Renal cortical epithelial cell (primary cell): ENCODE data around the gene DUOX1. TPM values are rescaled to one million over a fixed set of nuclear protein-coding genes. Genes with fewer than 3 reads are reported as not detected.
A peak's percentile ranks its signal among the peaks of the same experiment; 100 is the strongest.

Experiments used
- DNase-seq: peaks from one replicate; pipeline ENCODE4 v3.0.0-alpha.2; 2011; ENCODE audit warnings: low read depth
- total RNA-seq: library from RNA; depleted of rRNA; stranded (reverse); fragments of >200 nt; gene quantifications from 2 replicates; pipeline ENCODE4 v1.2.3, GENCODE V29; 2014

The DUOX1 gene
- total RNA-seq, 1 donor from 2014 or later = 0.50 TPM

DNA sequence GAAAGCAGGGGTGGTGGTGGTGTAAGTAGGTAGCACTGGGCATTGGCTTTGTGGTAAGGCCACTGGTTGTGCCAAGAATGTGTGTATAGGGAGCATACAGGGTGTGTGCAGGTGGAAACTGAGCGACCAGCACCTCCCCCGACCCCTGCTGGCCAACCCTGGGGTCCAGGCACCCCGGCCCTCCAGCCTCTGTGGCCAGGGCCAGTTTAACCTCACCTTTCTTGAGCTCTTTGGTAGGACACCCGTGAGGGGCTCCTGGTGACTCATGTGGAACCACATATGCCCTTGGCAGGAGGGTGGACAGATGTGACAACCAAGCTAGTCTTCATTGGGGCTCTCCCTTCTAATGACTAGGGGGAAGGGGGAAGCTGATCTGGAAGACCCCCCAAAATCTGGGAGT is 38.5 kb downstream of the DUOX1 start:
- no peak for DNase-seq

GRCh38 chr15:45168751-45169551 is 39.2 kb downstream of the DUOX1 start:
- no peak for DNase-seq

- DNase-seq = no peak
Observed at GRCh38 chr15:45169608-45170480, 40.0 kb downstream of the DUOX1 start.

- no peak for DNase-seq
Observed at GRCh38 chr15:45171912-45172311, 42.1 kb downstream of the DUOX1 start.

GRCh38 chr15:45174069-45174468 is 44.3 kb downstream of the DUOX1 start:
- DNase-seq = no peak

DNA sequence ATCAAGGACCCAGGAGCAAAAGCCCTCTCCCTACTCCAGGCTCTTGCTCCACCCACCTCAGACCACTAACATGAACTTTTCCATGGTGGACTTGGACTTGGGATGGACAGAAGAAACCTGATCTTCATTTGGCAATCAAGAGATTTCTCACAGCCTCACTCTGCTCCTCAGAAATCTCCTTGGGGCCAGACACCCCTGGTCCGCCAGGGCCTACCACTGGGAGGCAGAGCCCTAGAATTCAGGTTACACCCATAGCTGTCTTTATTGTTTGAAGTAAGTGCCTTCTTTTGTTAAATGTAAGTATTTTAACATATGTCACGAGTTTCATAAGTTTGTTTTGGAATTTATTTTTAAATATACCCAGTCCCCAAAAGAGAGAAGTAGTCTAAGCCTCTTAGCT is 44.8 kb downstream of the DUOX1 start:
- DNase-seq = no peak

DNA sequence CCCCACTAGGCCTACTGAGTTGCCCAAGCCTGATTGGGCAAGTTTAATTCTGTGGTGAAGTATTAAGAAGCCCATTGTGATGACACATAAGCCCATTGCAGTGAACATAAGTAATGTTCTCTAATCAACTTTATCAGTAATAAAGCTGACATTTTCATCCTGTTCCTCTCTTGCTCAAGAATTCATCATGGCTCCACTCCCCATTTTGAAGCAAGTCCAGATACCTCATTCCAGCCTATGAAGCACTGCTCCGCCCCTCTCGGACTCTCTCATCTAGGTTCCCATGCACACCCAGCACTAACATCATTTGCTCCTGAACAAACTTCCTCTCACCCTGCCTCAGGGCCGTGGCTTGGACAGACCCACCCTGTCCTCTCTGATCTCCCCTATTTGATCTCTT is 47.5 kb downstream of the DUOX1 start:
- no peak for DNase-seq

DNA sequence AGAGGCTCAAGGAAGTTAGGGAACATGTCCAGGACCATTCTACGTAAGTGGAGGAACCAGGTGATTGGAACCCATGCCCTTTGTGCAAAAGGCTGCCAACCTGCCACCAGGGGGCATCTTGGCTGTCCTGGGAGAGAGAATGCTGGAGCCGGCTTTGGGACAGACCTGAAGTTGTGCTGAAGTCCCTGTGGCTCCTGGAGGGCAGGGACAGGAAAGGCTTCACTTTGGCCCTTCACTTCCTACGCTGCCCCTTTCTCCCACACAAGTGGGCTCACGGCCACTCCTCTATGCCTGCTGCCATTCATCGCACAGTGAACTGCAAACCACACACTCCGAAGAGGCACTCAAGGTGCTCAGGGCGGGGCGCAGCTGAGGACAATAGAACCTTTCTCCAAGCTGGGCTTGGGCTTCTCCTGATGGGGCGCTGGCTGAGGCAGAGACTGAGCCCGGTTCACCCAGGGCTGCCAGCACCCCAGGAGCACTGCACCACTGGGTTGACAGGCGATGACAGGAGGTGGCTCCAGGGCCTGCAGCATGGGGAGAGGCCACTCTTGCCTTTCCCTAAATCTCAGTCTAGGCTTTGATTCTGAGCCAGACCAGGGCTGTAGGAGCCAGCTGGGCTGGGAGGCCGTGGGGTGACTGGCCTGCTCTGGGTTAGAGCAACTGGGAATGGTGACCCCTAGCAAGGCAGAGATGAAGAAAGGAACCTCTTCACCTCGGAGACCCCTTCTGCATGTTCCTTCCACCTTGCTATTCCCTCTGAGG is 49.6 kb downstream of the DUOX1 start:
- no peak for DNase-seq

DNA sequence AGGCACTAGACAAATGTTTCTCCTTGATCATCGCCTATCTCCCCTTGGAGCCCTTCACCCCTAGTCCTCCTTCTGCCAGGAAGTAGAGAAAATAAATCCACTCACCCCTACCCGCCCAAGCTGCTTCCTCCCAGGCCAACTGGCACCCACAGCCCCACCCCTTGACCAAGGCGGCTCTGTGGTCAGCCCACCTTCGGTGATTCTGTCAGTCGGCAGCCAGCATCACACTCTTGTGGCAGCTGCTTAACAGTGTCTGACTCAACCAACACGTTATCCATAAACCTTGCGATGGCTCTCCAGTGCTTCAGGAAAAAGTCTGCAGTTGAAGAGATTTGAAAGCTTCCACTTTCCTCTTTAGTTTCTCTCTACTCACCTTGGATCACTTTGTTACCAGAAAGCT is 50.4 kb downstream of the DUOX1 start:
- DNase-seq = peak; percentile 71

GRCh38 chr15:45180648-45181436 is 51.0 kb downstream of the DUOX1 start:
- no peak for DNase-seq

GRCh38 chr15:45181491-45182285 is 51.9 kb downstream of the DUOX1 start:
- DNase-seq = no peak

- DNase-seq = no peak
Observed at GRCh38 chr15:45182996-45183395, 53.2 kb downstream of the DUOX1 start.

DNA sequence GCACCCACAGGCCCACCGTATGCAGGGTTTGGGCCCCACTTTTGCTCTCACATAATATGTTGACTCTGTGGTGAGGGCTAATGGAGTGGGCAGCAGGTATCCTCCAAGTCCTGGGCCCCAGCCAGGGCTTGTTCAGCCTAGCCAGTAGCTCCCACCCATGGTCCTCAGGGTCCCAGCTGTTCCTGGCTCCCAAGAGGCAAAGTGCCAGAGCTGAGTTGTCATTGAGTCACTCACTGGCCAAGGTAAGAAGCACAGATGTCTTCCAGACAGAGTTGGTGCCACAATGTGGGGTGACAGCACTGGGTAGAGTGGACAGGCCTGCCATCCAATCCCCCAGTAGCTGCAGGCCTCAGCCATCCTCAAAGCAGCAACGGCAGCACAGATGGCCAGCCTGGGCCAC is 53.7 kb downstream of the DUOX1 start:
- DNase-seq = no peak

DNA sequence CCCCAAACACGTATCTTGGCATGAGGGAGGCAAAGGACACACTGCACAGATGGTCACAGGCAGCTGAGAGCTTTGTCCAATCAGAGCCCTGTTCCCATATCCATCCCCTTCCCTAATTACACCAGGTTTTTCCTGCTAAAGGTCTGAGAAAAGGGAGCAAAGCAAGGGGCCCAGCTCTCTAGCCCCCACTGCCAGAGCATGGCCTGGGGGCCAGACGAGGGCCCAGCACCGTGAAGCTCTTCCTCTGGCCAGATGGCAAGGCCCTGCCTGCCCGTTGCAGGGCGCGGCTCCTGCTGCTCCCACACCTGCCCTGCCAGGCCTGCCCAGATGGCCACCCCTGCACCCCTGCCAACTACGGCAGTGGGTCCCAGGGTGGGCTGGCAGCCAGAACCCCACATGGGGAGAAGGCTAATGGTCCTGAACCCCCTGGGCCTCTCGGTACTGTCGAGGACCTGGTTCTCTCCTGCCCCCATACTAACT is 54.8 kb downstream of the DUOX1 start:
- DNase-seq = no peak

GRCh38 chr15:45185069-45185779 is 55.4 kb downstream of the DUOX1 start:
- no peak for DNase-seq

DNA sequence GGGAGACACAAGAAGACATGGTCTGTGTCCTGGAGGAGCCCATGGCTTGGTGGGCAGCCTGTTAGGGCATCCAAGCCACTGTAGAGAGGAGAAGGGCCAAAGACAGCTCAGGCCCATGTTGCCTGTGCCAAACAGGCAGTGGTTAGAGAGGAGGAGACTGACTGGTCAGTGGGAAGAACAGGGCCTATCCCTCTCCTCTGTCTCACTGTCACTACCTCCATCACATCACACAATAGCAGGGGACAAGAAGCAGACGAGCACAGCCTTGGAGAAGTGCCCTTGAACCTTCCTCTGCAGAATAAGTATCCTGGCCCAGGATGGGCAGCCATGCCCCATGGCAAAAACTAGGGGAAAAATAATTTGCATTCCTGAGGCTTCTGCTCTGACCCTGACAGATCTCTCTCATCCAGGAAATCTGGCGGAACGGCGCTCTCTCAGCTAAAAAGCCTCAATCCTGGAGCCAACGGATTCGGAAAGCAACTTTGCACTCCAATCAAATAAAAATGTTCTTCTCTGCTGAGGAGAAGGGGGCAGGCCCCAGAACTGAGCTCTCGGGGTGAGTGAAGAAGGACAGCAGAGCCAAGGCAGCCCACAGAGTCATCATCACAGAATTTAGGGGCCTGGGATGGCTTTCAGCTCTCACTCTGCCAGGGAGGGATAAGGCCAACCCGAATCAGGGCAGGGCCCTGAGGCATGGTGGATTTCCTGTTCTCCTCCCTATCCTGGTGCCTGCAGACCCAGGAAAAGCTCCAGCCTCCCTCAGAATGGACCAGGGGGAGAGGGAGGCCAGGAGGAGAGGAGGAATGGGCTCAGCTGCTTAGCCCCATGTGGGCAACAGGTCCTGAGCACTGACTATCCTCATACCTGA is 56.3 kb downstream of the DUOX1 start:
- DNase-seq = no peak

DNA sequence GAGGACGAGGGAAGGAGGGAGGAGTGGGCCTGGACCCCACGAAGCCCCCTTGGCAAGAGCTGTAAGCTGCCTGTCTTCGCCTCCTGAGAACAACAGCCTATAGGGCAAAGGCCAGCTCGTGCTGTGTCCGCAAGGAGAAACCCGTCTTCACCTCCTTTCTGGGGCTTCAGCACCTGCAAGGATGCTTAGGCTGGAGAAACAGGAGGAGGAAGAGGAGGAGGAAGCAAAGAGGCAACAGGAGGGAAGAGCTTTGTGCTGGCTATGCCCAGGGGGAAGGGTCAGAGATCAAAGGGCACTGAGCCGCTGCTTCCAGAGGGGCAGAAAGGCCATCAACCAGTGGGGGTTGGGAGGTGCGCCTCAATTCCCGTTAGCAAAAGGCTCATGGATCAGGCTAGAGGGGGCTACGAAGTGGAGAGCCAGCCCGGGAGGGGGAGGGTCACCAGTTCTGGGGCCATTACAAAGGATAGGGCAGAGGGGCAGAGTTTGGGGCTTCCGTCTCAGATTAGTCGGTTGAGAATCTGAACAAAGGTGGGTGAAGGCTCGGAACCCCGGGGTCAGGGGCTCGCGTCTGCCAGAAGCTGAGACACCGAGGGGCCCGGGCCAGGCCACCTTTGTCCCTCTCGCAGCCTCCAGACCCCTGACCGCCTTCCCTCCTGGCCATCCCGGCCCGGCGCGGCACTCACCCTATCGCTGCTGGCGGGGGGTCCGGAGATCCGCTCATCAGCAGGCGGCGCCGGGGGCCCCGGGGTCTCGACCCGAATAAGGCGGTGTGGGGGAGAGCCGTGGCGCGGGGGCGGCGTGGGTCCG is 57.2 kb downstream of the DUOX1 start:
- no peak for DNase-seq

- DNase-seq = no peak
Observed at GRCh38 chr15:45187578-45187893, 57.7 kb downstream of the DUOX1 start.
